Fibroblast of villous mesenchyme (primary cell): Measurements from ENCODE around the gene COL5A2. TPM values are rescaled to one million over a fixed set of nuclear protein-coding genes. Genes with fewer than 3 reads are reported as not detected.

Experiments used
- DNase-seq: peaks from one replicate; pipeline ENCODE4 v3.0.0-alpha.2; 2010; ENCODE audit warnings: low read depth
- H3K4me3 ChIP-seq: 2 replicates; pipeline ENCODE4 v1.5.1; 2011; ENCODE audit warnings: low read depth, mild to moderate bottlenecking, low read length
- total RNA-seq: library from RNA; depleted of rRNA; stranded (reverse); fragments of >200 nt; gene quantifications from 2 replicates; pipeline ENCODE4 v1.2.3, GENCODE V29; 2012
- TF ChIP-seq, protein P1 (sequence below): IDR thresholded peaks from 2 replicates; pipeline ENCODE4 v1.5.1; 2012; ENCODE audit warnings: low read depth, mild to moderate bottlenecking, low read length; ENCODE audit not compliant: insufficient read depth

Gene COL5A2
- total RNA-seq, 1 donor: 693 TPM

GRCh38 chr2:189018631-189019030, 160.9 kb downstream of the COL5A2 start:
- peak; percentile 42 for DNase-seq
- H3K4me3 ChIP-seq: no peak overlapping the region
- TF ChIP-seq, protein P1, sequence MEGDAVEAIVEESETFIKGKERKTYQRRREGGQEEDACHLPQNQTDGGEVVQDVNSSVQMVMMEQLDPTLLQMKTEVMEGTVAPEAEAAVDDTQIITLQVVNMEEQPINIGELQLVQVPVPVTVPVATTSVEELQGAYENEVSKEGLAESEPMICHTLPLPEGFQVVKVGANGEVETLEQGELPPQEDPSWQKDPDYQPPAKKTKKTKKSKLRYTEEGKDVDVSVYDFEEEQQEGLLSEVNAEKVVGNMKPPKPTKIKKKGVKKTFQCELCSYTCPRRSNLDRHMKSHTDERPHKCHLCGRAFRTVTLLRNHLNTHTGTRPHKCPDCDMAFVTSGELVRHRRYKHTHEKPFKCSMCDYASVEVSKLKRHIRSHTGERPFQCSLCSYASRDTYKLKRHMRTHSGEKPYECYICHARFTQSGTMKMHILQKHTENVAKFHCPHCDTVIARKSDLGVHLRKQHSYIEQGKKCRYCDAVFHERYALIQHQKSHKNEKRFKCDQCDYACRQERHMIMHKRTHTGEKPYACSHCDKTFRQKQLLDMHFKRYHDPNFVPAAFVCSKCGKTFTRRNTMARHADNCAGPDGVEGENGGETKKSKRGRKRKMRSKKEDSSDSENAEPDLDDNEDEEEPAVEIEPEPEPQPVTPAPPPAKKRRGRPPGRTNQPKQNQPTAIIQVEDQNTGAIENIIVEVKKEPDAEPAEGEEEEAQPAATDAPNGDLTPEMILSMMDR: no peak

DNA sequence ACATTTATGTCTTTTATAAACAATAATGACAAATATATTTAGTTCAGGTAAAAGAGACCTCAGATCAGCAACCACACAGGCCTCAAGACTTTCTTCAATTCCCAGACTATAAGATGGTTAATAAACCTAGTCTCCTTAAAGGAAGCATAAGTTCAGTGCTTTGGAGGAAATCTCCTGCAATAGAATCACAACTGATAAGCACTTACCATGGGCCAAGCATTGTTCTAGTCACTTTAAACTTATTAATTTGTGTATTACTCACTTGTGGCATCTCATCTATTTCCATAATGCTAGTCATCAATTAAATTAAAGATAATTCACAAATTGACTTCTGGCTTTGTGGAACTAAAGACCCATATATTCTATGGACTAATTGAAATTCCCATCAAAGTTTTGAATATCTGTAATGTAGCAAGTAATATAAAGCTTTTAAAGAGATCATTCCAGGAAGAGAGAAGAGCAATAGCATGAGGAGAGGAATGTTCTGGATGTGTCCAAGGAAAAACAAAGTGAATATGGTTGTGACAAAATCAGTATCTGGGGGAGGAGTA, 163.2 kb downstream of the COL5A2 start:
- DNase-seq: peak; percentile 32
- TF ChIP-seq, protein P1: no peak
- H3K4me3 ChIP-seq: no peak overlapping the region

GRCh38 chr2:189015359-189015758, 164.2 kb downstream of the COL5A2 start:
- DNase-seq: peak; percentile 59
- H3K4me3 ChIP-seq: no peak overlapping the region
- TF ChIP-seq, protein P1: no peak

GRCh38 chr2:189014449-189015138, 165.0 kb downstream of the COL5A2 start:
- no peak overlapping the region for H3K4me3 ChIP-seq
- TF ChIP-seq, protein P1: no peak
- peak; percentile 79 for DNase-seq

DNA sequence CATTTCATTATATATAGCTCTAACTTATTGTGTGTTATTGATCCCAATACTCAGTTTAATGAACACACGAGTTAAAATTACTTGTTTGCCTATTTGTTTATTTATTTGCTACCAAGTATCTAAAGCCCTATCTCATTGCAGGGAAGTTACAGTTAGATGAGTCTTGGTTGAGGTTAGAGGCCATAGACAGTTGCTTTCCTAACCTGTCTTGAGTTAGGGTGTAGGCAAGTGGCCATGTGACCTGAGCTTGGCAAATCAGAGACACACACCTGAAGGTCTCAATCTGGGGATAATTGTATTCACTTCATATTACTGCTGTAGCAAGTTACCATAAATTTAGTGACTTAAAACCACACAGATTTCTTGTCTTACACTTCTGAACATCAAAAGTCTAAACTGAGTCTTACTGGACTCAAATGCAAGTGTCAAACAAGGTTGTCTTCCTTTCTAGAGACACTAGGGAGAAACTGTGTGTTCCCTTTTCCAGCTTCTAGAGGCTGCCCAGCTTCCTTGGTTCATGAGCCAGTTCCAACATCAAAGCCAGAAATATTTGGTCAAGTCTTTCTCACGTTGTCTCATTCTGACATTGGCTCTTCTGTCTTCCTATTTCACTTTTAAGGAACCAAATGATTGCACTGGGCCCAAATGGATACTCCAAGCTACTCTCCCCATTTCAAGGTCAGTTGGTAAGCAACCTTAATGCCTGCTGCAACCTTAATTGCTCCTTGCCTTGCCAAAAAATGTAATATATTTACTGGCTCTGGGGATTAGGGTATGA, 165.7 kb downstream of the COL5A2 start:
- no peak overlapping the region for H3K4me3 ChIP-seq
- TF ChIP-seq, protein P1: no peak
- peak; percentile 91 for DNase-seq

- no peak overlapping the region for H3K4me3 ChIP-seq
- TF ChIP-seq, protein P1: no peak
Observed at GRCh38 chr2:189013031-189013430, 166.5 kb downstream of the COL5A2 start.

More at GRCh38 chr2:189013031-189013430, 166.5 kb downstream of the COL5A2 start:
- peak; percentile 80 for DNase-seq
